ENCODE measurements around the gene FUBP1. TPM values are rescaled to one million over a fixed set of nuclear protein-coding genes. Genes with fewer than 3 reads are reported as not detected.
A peak's percentile ranks its signal among the peaks of the same experiment; 100 is the strongest.

Gene FUBP1
- total and polyA plus RNA-seq, 9 of the 15 experiments (the other 6 are each of a cell fraction or from before 2014, with no cell fraction given) = 104 to 294 (median 213) TPM

- no peak overlapping the region for H3K4me3 ChIP-seq
- no peak overlapping the region for H3K4me2 ChIP-seq (ENCODE audit: insufficient read depth, low read length)
- in situ Hi-C loops (cut with MboI) (loop anchor here (10.0 kb wide), 1 partner anchor 202 kb away; no protein-coding TSS in a partner anchor), intact Hi-C loops (cut with micrococcal nuclease) (loop anchor here (10.0 kb wide), 1 partner anchor 372 kb away; no protein-coding TSS in a partner anchor)
- DNase-seq (ENCODE audit: extremely low read depth in 1 of 4, low spot score in 3 of 4) = no peak
- TF ChIP-seq ASH1L (IDR thresholded peaks at IDR 0.05; ENCODE audit: borderline replicate concordance, low read depth, partially characterized antibody) (no peak), PURB (CRISPR knock-in tag; IDR thresholded peaks at IDR 0.05; ENCODE audit: low read depth) (no peak), ZNF121 (CRISPR knock-in tag; conservative IDR thresholded peaks at IDR 0.05) (peak; percentile 93)
- ChIA-PET POLR2A (no interaction called here), CTCF (ENCODE audit: low intra/inter-chr PET ratio) (no interaction called here)
- H3K9me1 ChIP-seq (ENCODE audit: control insufficient read depth, insufficient read depth, low read length) = no peaks in the 10 kb centered on the region
- no peaks in the 10 kb centered on the region for H3K9me3 ChIP-seq (replicated peaks; ENCODE audit: control insufficient read depth, insufficient read depth, low read depth, low read length)
- H2AFZ ChIP-seq (ENCODE audit: low read depth, low read length) = no peak overlapping the region
- H3K4me1 ChIP-seq (replicated peaks in 1 of 2; ENCODE audit: control insufficient read depth in 2 of 2, insufficient read depth in 2 of 2, low read length in 2 of 2) = no peaks in the 10 kb centered on the region
- WGBS (ENCODE audit: insufficient coverage, low coverage, missing lambda C conversion rate) = 0% methylated on average over 1 of the region's 1 CpG
- no peaks in the 10 kb centered on the region for H3K79me2 ChIP-seq (ENCODE audit: control insufficient read depth, insufficient read depth, low read length)
- H3K27me3 ChIP-seq (ENCODE audit: control insufficient read depth in 2 of 2, insufficient read depth in 2 of 2, low read length in 2 of 2) = no peaks in the 10 kb centered on the region
- no peak for ATAC-seq
- no TSS peak for BruUV-seq (replicated peaks)
- no peak for FAIRE-seq
- no peaks in the 10 kb centered on the region for H4K20me1 ChIP-seq (replicated peaks; ENCODE audit: control insufficient read depth, insufficient read depth, low read length)
- no peak overlapping the region for H3K27ac ChIP-seq (ENCODE audit: extremely low read depth, low read depth, low read length)
- no peaks in the 10 kb centered on the region for H3K36me3 ChIP-seq (ENCODE audit: control insufficient read depth, insufficient read depth, low read length)
- H3K9ac ChIP-seq (ENCODE audit: insufficient read depth in 1 of 2, low read depth in 2 of 2, low read length in 2 of 2) = no peak overlapping the region
Measured at GRCh38 chr1:77906624-77907023, 72.2 kb downstream of the FUBP1 start.

GRCh38 chr1:77906019-77906545 is 72.8 kb downstream of the FUBP1 start:
- no TSS peak for BruUV-seq (replicated peaks)
- no peak for TF ChIP-seq ZBTB1 (CRISPR knock-in tag; IDR thresholded peaks at IDR 0.05; ENCODE audit: borderline replicate concordance, low read depth)
- TF ChIP-seq ZFP36 (IDR thresholded peaks at IDR 0.05; ENCODE audit: low read depth, low read length, partially characterized antibody) = no peak
- TF ChIP-seq, protein P1, sequence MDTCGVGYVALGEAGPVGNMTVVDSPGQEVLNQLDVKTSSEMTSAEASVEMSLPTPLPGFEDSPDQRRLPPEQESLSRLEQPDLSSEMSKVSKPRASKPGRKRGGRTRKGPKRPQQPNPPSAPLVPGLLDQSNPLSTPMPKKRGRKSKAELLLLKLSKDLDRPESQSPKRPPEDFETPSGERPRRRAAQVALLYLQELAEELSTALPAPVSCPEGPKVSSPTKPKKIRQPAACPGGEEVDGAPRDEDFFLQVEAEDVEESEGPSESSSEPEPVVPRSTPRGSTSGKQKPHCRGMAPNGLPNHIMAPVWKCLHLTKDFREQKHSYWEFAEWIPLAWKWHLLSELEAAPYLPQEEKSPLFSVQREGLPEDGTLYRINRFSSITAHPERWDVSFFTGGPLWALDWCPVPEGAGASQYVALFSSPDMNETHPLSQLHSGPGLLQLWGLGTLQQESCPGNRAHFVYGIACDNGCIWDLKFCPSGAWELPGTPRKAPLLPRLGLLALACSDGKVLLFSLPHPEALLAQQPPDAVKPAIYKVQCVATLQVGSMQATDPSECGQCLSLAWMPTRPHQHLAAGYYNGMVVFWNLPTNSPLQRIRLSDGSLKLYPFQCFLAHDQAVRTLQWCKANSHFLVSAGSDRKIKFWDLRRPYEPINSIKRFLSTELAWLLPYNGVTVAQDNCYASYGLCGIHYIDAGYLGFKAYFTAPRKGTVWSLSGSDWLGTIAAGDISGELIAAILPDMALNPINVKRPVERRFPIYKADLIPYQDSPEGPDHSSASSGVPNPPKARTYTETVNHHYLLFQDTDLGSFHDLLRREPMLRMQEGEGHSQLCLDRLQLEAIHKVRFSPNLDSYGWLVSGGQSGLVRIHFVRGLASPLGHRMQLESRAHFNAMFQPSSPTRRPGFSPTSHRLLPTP (IDR thresholded peaks at IDR 0.05; ENCODE audit: borderline replicate concordance, extremely low read depth, insufficient read length) = no peak
- TF ChIP-seq ZNF668 (CRISPR knock-in tag; IDR thresholded peaks at IDR 0.05) = no peak
- TF ChIP-seq ARID3A (IDR thresholded peaks at IDR 0.05; ENCODE audit: borderline replicate concordance, low read depth, low read length) = no peak
- no peak for TF ChIP-seq POLR2B (IDR thresholded peaks at IDR 0.05; ENCODE audit: low read depth, partially characterized antibody)
- Histone ChIP-seq H3K27ac (ENCODE audit: extremely low read depth, low read depth, low read length) (no peak overlapping the region), H4K20me1 (replicated peaks; ENCODE audit: control insufficient read depth, insufficient read depth, low read length) (no peaks in the 10 kb centered on the region), H3K79me2 (ENCODE audit: control insufficient read depth, insufficient read depth, low read length) (no peaks in the 10 kb centered on the region), H3K4me1 (replicated peaks in 1 of 2; ENCODE audit: control insufficient read depth in 2 of 2, insufficient read depth in 2 of 2, low read length in 2 of 2) (no peaks in the 10 kb centered on the region), H3K36me3 (ENCODE audit: control insufficient read depth, insufficient read depth, low read length) (no peaks in the 10 kb centered on the region), H3K9ac (ENCODE audit: insufficient read depth in 1 of 2, low read depth in 2 of 2, low read length in 2 of 2) (no peak overlapping the region), H3K27me3 (ENCODE audit: control insufficient read depth in 2 of 2, insufficient read depth in 2 of 2, low read length in 2 of 2) (no peaks in the 10 kb centered on the region), H2AFZ (ENCODE audit: low read depth, low read length) (no peak overlapping the region), H3K9me1 (ENCODE audit: control insufficient read depth, insufficient read depth, low read length) (no peaks in the 10 kb centered on the region), H3K4me2 (ENCODE audit: insufficient read depth, low read length) (no peak overlapping the region), H3K4me3 (no peak overlapping the region), H3K9me3 (replicated peaks; ENCODE audit: control insufficient read depth, insufficient read depth, low read depth, low read length) (no peaks in the 10 kb centered on the region)
- intact Hi-C loops (cut with micrococcal nuclease) (loop anchor here (10.0 kb wide), 1 partner anchor 371 kb away; no protein-coding TSS in a partner anchor), in situ Hi-C loops (cut with MboI) (loop anchor here (10.0 kb wide), 1 partner anchor 201 kb away; no protein-coding TSS in a partner anchor)
- no peak for DNase-seq (ENCODE audit: extremely low read depth in 1 of 4, low spot score in 3 of 4)
- CTCF ChIA-PET (ENCODE audit: low intra/inter-chr PET ratio) = no interaction called here
- FAIRE-seq = no peak
- POLR2A ChIA-PET = no interaction called here
- 40% methylated on average over 2 of the region's 2 CpGs for WGBS (ENCODE audit: insufficient coverage, low coverage, missing lambda C conversion rate)
- no peak for ATAC-seq
